ENCODE data around the gene CACNA2D1. TPM values are rescaled to one million over a fixed set of nuclear protein-coding genes. Genes with fewer than 3 reads are reported as not detected.
A peak's percentile ranks its signal among the peaks of the same experiment; 100 is the strongest.

The CACNA2D1 gene
- total RNA-seq, 1 experiment from 2014 or later, result 8.3 TPM

DNA sequence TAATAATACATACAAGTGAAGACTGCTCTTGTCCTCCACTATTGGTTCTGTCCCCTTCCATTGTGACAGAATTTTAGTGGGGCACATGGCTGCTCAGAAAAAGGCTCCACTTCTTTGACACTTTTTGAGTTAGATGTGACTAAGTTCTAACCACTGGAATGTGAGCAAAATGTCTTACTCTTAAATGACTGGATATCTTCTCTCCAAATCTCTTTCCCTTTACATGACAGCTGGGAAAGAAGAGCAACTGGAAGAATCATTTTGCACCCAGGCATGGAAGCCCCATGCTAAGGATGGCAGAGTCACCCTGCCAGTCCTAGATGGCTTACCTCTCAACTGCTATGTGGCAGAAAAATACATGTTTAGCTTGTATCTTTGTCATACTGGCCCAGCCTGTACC lies 97.7 kb downstream of the CACNA2D1 start:
- DNase-seq (ENCODE audit: low read depth), result peak; percentile 2

DNA sequence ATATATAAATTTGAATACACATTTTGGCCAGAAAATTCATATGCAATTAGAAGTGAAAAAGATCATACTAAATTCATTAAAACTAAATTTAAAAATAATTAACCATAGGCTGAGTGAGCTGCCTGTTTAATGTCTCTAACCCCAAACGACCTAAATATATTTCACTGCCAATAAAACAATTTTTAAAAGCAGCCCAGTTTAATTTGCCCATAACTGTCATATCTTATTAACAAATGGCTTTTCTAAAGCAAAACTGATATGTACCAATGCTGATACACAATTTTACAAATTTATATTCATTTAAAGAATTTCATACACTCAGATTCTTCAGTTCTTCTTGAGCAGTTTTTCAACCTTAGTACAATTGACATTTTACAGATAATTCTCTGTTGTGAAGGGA lies 99.9 kb downstream of the CACNA2D1 start:
- no peak for DNase-seq (ENCODE audit: low read depth)

DNA sequence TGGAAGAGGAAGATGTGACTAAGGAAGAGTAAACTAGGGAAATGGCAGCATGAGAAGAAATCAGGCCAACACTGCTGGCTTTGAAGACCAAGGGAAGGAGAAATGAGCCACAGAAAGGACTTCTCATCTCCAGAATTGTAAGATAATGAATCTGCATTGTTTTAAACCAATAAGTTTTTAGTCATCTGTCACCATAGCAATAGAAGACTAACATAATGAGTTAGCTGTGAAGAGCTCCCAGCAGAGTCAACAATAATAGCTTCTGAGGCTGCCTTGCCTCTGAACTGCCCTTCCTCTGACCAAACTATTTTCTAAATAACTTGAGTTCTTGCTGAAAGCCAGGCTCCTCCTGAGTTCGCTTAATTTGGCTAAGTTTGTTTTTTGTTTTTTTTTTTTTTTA lies 103.6 kb downstream of the CACNA2D1 start:
- no peak for DNase-seq (ENCODE audit: low read depth)

DNA sequence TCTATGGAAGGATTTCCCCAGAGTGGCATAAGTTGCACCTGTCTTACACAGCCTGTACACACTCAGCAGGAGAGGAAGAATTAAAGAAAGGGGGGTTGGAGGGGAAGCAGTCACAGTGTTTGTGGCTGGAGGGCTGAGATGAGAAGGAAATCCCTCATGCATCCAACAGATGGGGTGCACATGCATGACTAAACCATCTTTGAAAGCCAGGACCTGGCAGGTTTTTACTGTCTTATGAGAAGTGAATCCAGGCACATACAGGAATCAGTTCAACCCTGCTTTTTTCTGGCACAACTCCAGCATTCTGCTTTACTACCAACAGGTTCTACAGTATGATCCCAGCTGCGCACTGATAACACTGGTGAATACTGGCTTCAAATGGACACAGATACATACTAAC lies 107.7 kb downstream of the CACNA2D1 start:
- peak; percentile 24 for DNase-seq (ENCODE audit: low read depth)

DNA sequence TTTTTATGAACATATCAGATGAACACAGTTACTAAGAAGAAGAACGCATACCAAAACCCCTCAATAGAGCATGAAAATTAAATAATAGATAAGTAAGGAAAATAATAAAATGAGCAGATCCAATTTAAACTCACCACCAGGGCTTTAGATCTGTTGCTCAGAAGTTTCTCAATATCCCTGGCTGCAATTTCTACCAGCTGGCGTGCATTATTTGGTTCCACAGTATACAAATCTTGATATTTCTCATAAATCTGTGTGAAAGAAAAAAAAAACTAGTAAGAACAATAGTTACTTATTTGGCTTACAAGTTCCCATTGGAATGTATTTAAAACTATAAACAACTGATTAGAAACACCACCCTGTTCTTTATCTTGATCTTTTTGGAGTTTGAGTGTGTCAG lies 108.6 kb downstream of the CACNA2D1 start:
- no peak for DNase-seq (ENCODE audit: low read depth)

DNA sequence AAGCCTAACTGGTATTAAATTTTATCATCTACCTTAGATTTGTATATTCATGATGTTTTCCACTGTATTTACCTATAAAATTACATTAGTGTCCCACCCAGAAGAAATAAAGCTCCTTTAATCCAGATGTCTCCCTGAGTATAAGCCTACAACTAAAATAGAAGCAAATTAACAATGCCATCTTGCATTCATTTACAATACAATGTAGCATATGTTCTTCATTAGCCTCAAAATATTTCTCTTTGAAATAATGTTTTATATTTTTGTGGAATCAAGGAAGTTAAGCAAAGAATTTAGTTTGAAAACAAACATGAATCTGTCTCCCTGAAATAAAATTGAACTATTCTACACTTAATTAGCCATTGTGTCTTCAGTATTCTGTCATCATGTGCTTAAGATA lies 112.3 kb downstream of the CACNA2D1 start:
- DNase-seq (ENCODE audit: low read depth), result no peak

DNA sequence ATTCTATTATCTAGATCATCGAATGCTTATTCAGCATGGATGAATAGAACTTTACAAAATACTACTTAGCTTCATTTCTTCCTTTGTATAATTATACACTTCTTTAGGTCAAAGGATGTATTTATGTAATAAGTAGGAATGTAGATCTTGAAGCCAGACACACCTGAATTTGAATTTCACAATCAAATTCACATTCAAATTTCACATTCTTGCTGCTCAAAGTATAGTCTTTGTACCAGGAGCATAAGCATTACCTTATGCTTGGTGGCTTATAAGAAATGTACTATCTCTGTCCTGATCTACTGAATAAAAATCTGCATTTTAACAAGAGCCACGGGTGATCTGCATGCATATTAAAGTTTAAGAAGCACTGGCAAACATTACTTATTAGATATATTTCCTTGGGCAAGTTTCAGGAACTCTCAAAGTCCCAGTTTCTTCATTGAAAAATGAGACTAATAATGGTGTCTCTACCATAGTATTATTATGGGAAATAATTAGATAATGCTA lies 112.8 kb downstream of the CACNA2D1 start:
- DNase-seq (ENCODE audit: low read depth), result no peak

DNA sequence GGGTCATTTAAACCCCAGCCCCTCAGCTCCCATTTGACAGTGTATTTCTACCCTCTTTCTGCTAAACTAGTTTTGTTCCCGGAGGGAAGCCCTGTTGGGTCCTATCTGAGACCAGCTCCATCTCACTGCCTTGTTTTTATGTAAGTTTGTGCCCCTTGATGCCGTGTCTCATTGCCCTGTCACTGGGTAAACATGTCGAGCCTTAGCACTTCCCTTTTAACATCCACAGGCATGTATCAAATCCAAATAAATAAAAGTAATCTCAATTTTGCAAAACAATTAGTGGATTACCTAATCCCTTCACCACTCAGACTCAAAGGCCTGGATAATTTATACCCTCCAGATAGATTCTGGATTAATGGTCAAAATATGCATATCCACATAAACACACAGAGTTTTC lies 115.7 kb downstream of the CACNA2D1 start:
- no peak for DNase-seq (ENCODE audit: low read depth)

DNA sequence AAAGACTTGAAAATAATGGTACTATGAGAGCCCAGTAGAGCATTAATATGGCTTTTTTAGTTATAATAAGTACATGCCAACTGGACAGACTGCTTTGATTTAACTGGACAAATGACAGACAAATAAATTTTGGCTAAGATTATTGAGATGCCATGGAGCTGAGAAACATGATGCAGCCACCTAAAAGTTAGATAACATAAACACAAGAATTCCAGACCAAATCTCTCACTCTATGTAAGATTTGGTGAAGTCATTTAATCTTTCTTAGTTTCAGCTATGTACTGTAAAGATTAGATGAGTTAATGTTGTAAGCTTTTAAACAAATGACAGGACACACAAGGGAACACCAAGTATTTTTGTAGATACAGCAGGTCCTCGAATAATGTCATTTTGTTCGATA lies 118.2 kb downstream of the CACNA2D1 start:
- DNase-seq (ENCODE audit: low read depth), result no peak

DNA sequence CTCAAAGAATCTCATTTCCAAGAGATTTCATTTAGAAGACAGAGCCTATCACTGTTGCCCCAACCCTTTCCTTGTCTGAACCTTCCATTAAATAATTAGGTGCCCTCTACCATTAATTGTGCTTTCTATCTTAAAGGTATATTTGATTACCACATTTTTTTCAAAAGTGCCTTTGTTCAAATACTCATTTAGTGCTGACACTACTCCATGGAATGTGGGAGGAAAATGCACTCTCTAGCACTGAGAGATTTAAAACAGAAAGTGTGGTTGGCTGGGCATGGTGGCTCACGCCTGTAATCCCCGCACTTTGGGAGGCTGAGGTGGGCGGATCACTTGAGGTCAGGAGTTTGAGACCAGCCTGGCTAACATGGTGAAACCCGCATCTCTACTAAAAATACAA lies 119.8 kb downstream of the CACNA2D1 start:
- no peak for DNase-seq (ENCODE audit: low read depth)

DNA sequence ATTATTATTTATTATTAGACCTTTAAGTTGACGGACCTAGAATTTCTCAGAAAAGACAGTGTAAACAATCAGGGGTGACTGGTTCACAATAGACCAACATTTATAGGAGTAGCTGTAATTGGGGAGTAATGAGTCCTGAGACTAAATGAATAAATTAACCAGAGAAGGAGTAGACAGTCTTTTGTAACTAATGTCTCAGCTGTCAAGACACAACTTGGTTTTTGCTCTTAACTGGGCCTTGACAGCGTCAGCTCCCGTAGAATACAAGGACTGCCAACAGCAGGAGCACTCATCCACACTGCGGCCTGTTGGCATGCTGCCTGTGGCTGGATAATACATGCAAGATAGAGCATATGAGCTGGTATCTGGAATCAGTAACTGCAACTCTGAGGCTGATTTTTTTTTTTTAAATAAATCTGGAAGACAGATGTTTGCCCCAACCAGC lies 123.9 kb downstream of the CACNA2D1 start:
- peak; percentile 68 for DNase-seq (ENCODE audit: low read depth)

DNA sequence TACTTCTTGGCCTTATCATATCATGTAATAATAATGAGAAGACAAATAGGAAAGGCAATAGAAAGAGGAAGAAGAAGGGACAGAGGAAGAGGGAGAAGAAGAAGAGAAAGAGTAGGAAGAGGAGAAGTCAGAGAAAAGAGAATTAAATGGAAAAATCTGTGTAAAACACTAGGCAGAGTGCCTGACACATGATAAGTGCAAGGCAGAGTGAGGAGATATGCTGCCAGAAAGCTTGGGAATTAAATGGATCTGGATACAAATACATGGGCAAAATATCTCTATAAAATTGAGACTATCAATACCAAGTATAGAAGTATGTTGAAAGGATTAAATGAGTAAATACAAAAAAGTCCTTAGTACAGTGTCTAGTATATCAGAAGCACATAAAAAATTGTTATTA lies 124.8 kb downstream of the CACNA2D1 start:
- no peak for DNase-seq (ENCODE audit: low read depth)

DNA sequence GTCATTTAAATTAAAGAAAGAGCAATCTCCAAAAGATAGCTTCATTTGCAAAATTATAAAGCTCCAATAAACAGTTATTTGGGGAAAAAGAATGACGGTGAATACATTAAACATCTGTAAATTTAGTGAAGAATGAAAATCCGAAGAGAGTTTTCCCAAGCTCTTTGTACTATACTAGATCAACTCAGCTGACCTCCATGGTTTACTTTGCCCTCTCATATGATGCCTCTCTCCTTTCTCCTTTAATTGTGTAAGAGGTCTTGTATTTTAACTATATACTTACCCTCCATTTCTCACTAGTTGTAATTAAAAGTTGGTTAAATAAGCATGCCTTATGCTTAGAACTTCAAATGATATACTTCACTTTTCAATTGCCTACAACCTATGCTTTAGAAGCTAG lies 125.8 kb downstream of the CACNA2D1 start:
- no peak for DNase-seq (ENCODE audit: low read depth)

DNA sequence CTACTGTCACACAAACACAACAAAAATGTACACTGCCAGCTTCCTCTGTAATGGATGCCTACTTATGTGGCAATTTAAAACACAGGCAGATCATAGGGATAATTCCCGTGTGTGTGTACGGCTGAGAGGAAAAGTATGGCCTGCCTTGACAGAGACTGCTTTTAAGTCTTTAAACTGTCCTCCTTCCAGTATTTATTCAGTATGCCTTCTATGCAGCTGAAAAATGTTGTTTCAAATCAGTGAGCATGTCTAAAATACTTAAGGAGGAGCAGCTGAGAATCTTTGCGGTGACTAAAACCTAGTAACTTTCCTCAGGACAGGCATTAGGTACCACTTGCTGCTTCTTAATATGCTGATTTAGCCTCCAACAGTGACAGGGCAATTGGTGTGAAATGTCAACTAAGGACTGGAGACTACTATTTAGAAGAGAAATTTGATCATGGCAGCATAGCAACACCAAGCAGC lies 126.3 kb downstream of the CACNA2D1 start:
- no peak for DNase-seq (ENCODE audit: low read depth)

DNA sequence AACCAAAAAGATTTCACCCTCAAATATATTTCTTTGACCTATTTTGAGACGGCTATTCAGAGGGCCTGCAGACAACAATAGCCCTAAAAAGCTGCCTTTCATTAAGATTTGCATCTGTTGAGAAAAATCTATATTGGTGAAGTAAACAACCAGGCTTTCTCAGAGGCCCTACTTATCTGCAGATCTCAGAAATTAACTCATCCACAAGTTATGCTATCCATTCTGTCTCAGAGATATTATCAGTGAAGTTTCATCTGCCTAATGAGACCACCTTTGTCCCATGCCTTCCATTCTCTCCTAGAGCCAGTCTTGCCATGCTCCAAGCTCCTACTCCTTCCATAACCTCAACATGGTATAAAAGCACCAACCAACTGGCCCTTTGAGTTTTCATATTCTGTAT lies 130.3 kb downstream of the CACNA2D1 start:
- DNase-seq (ENCODE audit: low read depth), result no peak

DNA sequence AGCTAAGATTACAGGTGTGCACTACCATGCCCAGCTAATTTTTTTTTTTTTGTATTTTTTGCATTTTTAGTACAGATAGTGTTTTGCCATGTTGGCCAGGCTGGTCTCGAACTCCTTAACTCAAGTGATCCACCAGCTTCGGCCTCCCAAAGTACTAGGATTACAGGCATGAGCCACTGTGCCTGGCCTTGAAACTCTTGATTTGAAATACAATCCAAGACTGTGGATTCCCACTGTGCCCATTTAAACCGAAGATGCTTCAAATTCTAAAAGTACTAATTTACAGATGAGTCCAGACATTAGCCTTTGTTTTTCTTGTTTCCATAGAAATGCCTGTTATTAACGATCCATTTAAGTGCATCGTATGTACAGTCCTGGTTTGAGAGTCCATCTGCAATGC lies 130.9 kb downstream of the CACNA2D1 start:
- DNase-seq (ENCODE audit: low read depth), result no peak

DNA sequence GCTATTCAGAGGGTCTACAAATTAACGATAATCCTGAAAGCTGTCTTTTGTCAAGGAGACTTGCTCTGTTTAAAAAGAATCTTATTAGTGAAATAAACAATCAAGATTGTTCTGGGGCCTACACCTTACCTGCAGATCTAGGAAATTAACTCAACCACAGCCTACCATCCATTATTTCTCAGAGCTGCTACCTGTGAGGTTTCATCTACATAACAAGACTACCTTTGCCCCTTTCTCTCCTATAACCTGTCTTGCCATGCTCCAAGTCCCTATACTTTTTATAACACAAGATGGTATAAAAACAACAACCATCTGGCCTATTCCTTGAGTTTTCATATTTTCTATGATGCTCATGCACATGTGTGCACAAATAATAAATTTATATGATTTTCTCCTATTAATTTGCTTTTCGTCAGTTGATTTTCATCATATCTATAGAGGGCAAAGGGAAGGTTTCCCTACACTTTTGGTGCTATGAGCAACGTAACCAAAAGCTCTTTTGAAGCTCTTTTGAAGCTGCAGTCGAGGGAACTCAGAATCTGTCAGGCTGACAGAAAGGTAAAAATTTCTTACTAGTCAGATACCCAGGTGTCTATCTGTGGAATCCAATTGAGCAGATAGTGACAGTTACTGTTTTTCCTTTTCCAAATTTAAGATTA lies 138.1 kb downstream of the CACNA2D1 start:
- no peak for DNase-seq (ENCODE audit: low read depth)

DNA sequence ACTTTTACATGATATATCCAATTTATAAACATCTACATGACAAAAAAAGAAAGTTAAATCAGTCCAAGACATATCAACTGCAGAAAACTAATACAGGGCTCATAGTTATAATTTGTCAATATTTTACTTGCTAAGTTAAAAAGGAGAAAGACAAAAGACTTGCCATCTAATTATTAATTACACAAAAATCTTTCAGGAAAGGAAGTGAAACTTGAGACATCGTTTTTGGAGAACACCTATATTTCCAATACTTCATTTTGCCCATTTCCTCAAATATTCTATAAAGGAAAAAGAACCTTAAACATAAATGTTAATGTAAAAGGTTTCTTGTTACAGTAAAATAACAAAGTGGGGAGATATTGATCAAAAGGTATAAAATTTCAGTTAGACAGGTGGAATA lies 148.7 kb downstream of the CACNA2D1 start:
- no peak for DNase-seq (ENCODE audit: low read depth)

DNA sequence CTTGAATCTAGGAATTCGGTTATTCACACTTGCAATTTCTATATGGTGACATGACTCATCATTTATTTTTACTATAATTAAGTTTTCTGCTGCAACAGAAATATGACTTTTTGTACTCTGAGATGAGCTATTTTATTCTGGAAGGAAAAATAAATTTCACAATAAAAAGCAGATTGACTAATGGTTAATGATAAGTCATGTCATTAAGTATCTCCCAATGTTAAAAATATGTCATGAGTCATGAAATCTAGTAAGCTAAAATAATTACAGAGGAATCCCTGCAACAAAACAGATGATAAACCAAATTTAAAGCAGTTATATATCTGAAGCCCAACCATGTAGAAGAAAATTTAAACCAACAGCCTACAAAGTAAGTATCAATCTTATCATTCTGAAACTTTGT lies 149.2 kb downstream of the CACNA2D1 start:
- no peak for DNase-seq (ENCODE audit: low read depth)

DNA sequence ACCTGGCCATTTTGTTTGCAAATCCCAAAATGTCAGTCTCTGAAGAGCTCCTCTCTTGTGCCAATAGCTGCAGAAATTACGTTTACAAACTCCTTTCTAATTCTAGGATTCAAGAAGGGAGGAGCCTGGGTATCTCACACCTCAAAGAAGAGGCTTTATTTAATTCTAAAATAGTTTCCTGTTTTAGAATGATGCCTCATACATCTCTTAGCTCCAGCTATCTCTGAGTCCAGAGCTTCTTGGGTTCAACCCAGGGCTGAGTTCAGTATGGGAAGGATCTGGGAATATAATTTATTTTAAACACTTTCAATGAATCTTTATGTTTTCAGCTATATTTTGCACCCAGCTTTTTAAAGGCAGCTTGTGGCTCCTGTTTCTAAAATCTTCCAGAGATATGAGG lies 150.1 kb downstream of the CACNA2D1 start:
- no peak for DNase-seq (ENCODE audit: low read depth)

DNA sequence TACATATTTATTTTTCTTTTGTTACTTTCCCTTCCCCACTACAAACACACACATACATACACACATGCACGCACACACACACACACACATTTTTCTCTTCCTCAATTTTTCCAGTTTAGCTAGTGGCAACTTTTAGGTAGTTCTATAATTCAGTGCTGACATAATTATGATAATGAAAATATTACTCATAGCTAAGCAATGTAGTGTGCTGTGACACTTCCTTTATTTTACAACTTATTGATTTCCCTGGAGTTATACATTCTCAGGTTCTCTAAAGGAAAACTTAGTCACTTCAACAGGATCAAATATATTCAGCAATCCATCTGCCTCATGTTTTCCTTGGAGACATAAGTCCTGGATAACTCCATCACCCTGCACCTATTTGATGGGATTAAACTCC lies 151.6 kb downstream of the CACNA2D1 start:
- DNase-seq (ENCODE audit: low read depth), result no peak

DNA sequence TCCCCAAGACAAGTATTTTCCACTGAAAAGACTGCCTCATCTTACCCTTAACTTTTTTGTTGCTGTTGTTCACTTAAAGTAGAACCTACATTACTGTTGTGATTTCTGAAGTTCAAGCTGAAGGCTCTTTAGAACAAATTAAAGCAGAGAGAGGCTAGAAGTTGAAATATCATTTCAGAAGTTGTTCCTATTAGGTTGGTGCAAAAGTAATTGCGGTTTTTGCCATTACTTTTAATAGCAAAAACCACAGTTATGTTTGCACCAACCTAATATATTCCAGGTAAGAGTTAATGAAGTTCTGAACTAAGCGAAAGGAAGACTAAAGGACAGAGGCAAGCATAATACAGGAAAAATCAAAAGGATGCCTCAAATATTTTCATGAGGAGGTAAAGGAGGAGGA lies 153.7 kb downstream of the CACNA2D1 start:
- DNase-seq (ENCODE audit: low read depth), result no peak

DNA sequence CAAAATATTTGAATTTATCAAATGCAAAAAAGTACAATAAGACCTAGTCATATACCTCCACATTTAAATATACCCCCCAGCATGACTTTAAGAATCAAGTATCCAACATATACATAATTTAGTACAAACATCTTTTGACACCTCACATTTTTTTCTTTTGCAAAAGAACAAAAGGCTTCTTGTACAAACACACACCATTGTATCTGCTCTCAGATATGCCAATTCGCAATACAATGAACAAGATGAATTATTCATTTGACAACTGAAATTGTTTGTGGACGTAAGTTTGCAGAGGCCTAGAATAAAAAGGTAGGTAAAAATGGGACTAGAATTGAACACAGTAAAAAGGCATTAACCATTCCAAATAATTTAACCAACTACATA lies 154.4 kb downstream of the CACNA2D1 start:
- no peak for DNase-seq (ENCODE audit: low read depth)

DNA sequence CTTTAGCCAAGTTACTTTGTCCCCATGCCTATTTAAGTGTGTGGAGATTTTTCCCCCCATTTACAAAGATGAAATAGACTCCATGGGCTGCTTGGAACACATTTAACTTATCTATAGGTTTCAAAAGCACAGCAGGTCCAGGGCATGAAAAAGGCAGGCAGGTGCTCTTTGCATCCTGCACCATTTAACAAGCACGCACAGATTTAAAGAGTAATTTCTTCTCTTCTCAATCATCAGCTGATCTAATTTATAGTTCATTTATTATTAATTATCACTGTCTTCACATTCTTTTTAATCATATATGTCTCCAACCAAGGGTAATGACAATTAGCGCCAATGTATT lies 156.8 kb downstream of the CACNA2D1 start:
- DNase-seq (ENCODE audit: low read depth), result no peak

Measured in M059J (cell line).